WTC11 (cell line): ENCODE data around the gene S1PR2. TPM values are rescaled to one million over a fixed set of nuclear protein-coding genes. Genes with fewer than 3 reads are reported as not detected.

Experiments
- ATAC-seq: fragments of 200-7000 bp; cut with Tn5 transposase; 2 replicates; pipeline ENCODE4 v1.10.0; 2021; ENCODE audit warnings: mild to moderate bottlenecking, moderate library complexity
- CTCF ChIA-PET: fragments of 300-600 bp; sonication (Branson Sonifier 250); formaldehyde crosslinking; loops from one replicate; lab custom pipeline; 2021; ENCODE audit warnings: antibody characterized with exemption; lab: Charles Lee
- POLR2A ChIA-PET: fragments of 350-600 bp; sonication (Branson Sonifier 250); formaldehyde crosslinking; loops from one replicate; lab custom pipeline; 2021; ENCODE audit warnings: antibody characterized with exemption; lab: Charles Lee
- DNase-seq: peaks from one replicate; pipeline ENCODE4 v3.0.0; 2021; ENCODE audit warnings: low spot score
- H3K27ac Mint-ChIP-seq: 2 replicates; pipeline ENCODE4 v1.8.0; 2021; ENCODE audit warnings: mixed read lengths
- H3K27me3 Mint-ChIP-seq: 2 replicates; pipeline ENCODE4 v1.8.0; 2021; ENCODE audit warnings: low read depth, mild to moderate bottlenecking, moderate library complexity, mixed read lengths
- H3K36me3 Mint-ChIP-seq: 2 replicates; pipeline ENCODE4 v1.8.0; 2021; ENCODE audit warnings: mixed read lengths
- H3K4me1 Mint-ChIP-seq: 2 replicates; pipeline ENCODE4 v1.8.0; 2022; ENCODE audit warnings: mixed read lengths
- H3K4me3 Mint-ChIP-seq: 2 replicates; pipeline ENCODE4 v1.8.0; 2021; ENCODE audit warnings: mild to moderate bottlenecking, moderate library complexity, mixed read lengths
- H3K9me3 Mint-ChIP-seq: 2 replicates; pipeline ENCODE4 v1.8.0; 2021; ENCODE audit warnings: mixed read lengths
- ARID4B ChIP-seq: sonication (generic); formaldehyde crosslinking; IDR thresholded peaks from 2 replicates; pipeline ENCODE4 v1.8.0; 2023; ENCODE audit warnings: missing genetic modification reagents, mild to moderate bottlenecking, borderline replicate concordance
- ATF6 ChIP-seq: sonication (generic); formaldehyde crosslinking; IDR thresholded peaks from 2 replicates; pipeline ENCODE4 v1.8.1; 2023; ENCODE audit warnings: mild to moderate bottlenecking, missing genetic modification reagents
- E2F5 ChIP-seq: sonication (generic); formaldehyde crosslinking; IDR thresholded peaks from 2 replicates; pipeline ENCODE4 v1.8.1; 2022; ENCODE audit warnings: mild to moderate bottlenecking, moderate library complexity, missing genetic modification reagents
- ETV6 ChIP-seq: sonication (generic); formaldehyde crosslinking; IDR thresholded peaks from 2 replicates; pipeline ENCODE4 v1.8.1; 2022; ENCODE audit warnings: mild to moderate bottlenecking, missing genetic modification reagents
- FOXJ3 ChIP-seq: sonication (generic); formaldehyde crosslinking; IDR thresholded peaks from 2 replicates; pipeline ENCODE4 v1.9.0; 2021; ENCODE audit warnings: missing genetic modification reagents, mild to moderate bottlenecking, borderline replicate concordance
- GABPB1 ChIP-seq: sonication (generic); formaldehyde crosslinking; IDR thresholded peaks from 2 replicates; pipeline ENCODE4 v1.8.1; 2023; ENCODE audit warnings: mild to moderate bottlenecking, missing genetic modification reagents
- GTF2I ChIP-seq: fragments of 250-450 bp; sonication (Bioruptor Pico); conservative IDR thresholded peaks from 2 replicates; pipeline ENCODE4 v1.4.0; 2021; ENCODE audit warnings: mild to moderate bottlenecking
- NFATC4 ChIP-seq: fragments of 250-450 bp; sonication (Bioruptor Pico); IDR thresholded peaks from 2 replicates; pipeline ENCODE4 v1.9.0; 2021; ENCODE audit warnings: mild to moderate bottlenecking
- NFYB ChIP-seq: sonication (generic); formaldehyde crosslinking; conservative IDR thresholded peaks from 2 replicates; pipeline ENCODE4 v1.8.0; 2022; ENCODE audit warnings: low read depth, missing genetic modification reagents
- RELA ChIP-seq: sonication (generic); formaldehyde crosslinking; IDR thresholded peaks from 2 replicates; pipeline ENCODE4 v1.8.1; 2022; ENCODE audit warnings: missing genetic modification reagents, mild to moderate bottlenecking, borderline replicate concordance
- SMAD4 ChIP-seq: sonication (generic); formaldehyde crosslinking; IDR thresholded peaks from 2 replicates; pipeline ENCODE4 v1.8.0; 2022; ENCODE audit warnings: mild to moderate bottlenecking, missing genetic modification reagents
- SP1 ChIP-seq: sonication (generic); formaldehyde crosslinking; conservative IDR thresholded peaks from 2 replicates; pipeline ENCODE4 v1.8.1; 2022; ENCODE audit warnings: missing genetic modification reagents
- TCF7 ChIP-seq: sonication (generic); formaldehyde crosslinking; IDR thresholded peaks from 2 replicates; pipeline ENCODE4 v1.8.0; 2022; ENCODE audit warnings: mild to moderate bottlenecking, low read depth, missing genetic modification reagents, moderate library complexity
- TEAD1 ChIP-seq: sonication (generic); formaldehyde crosslinking; IDR thresholded peaks from 2 replicates; pipeline ENCODE4 v1.8.0; 2022; ENCODE audit warnings: mild to moderate bottlenecking, missing genetic modification reagents
- TEAD4 ChIP-seq: sonication (generic); formaldehyde crosslinking; IDR thresholded peaks from 2 replicates; pipeline ENCODE4 v1.8.0; 2022; ENCODE audit warnings: mild to moderate bottlenecking, missing genetic modification reagents
- ZNF121 ChIP-seq: sonication (generic); formaldehyde crosslinking; IDR thresholded peaks from 2 replicates; pipeline ENCODE4 v1.8.0; 2023; ENCODE audit warnings: missing genetic modification reagents
- ZNF396 ChIP-seq: fragments of 250-450 bp; sonication (Bioruptor Pico); IDR thresholded peaks from 2 replicates; pipeline ENCODE4 v1.8.0; 2021; ENCODE audit warnings: mild to moderate bottlenecking, moderate library complexity, borderline replicate concordance
- ZNF423 ChIP-seq: fragments of 250-450 bp; sonication (Bioruptor Pico); IDR thresholded peaks from 2 replicates; pipeline ENCODE4 v2.1.2; 2022; ENCODE audit warnings: mild to moderate bottlenecking, moderate library complexity
- ZNF671 ChIP-seq: fragments of 250-450 bp; sonication (Bioruptor Pico); IDR thresholded peaks from 2 replicates; pipeline ENCODE4 v1.8.0; 2021; ENCODE audit warnings: mild to moderate bottlenecking
- total RNA-seq: library from RNA; stranded (reverse); gene quantifications from 3 replicates; pipeline ENCODE4 v1.2.3, GENCODE V29; 2021
- TF ChIP-seq, protein P1 (sequence below): fragments of 250-450 bp; sonication (Bioruptor Pico); conservative IDR thresholded peaks from 2 replicates; pipeline ENCODE4 v1.9.0; 2021; ENCODE audit warnings: mild to moderate bottlenecking
- TF ChIP-seq, protein P2 (sequence below): fragments of 250-450 bp; sonication (Bioruptor Pico); IDR thresholded peaks from 2 replicates; pipeline ENCODE4 v1.9.0; 2021; ENCODE audit warnings: moderate library complexity, mild to moderate bottlenecking, inconsistent platforms, borderline replicate concordance
- TF ChIP-seq, protein P3 (sequence below): sonication (generic); formaldehyde crosslinking; IDR thresholded peaks from 2 replicates; pipeline ENCODE4 v1.8.0; 2022; ENCODE audit warnings: mild to moderate bottlenecking, missing genetic modification reagents

The S1PR2 gene
- total RNA-seq, 1 experiment from 2014 or later: 13.2 TPM

- TF ChIP-seq TCF7 (CRISPR knock-in tag) (no peak), ZNF671 (CRISPR knock-in tag) (no peak), TEAD1 (CRISPR knock-in tag) (no peak), SMAD4 (CRISPR knock-in tag) (no peak), ARID4B (CRISPR knock-in tag) (no peak), ZNF423 (CRISPR knock-in tag) (no peak), GTF2I (CRISPR knock-in tag) (no peak)
These were observed 24.1 kb downstream of the S1PR2 start (continued) for GRCh38 chr19:10207026-10207425.

GRCh38 chr19:10206226-10206885, 24.8 kb downstream of the S1PR2 start:
- POLR2A ChIA-PET: interaction anchor here (0.5 kb wide), 1 partner anchor 1744 kb away, joined by 5 read pairs; no protein-coding TSS in a partner anchor
- CTCF ChIA-PET: interaction anchor here (0.6 to 1.7 kb wide), 7 partner anchors 10 to 197 kb away, joined by 3 to 11 read pairs (median 4); partner anchors contain the start of gene CDC37
- peaks cover 15% of the 10 kb centered on the region for H3K4me1 Mint-ChIP-seq
- H3K36me3 Mint-ChIP-seq: no peaks in the 10 kb centered on the region; the same call in 1 of the 2 replicates
- H3K27me3 Mint-ChIP-seq: peaks cover 4% of the 10 kb centered on the region
- ATAC-seq (no peak), DNase-seq (no peak)
- no peak overlapping the region for H3K27ac Mint-ChIP-seq
- peaks cover 16% of the 10 kb centered on the region for H3K9me3 Mint-ChIP-seq
- H3K4me3 Mint-ChIP-seq: no peak overlapping the region
- TF ChIP-seq NFATC4 (CRISPR knock-in tag): no peak
- peak; percentile 48; the same call in 1 of the 2 replicates for TF ChIP-seq GABPB1 (CRISPR knock-in tag)
- TF ChIP-seq, all 79 proteins: peak for 1

GRCh38 chr19:10205636-10206035, 25.5 kb downstream of the S1PR2 start:
- POLR2A ChIA-PET: interaction anchor here (0.7 kb wide), 1 partner anchor 16 kb away, joined by 3 read pairs; no protein-coding TSS in a partner anchor
- no peak for TF ChIP-seq ETV6
- TF ChIP-seq FOXJ3 (CRISPR knock-in tag): no peak
- TF ChIP-seq SMAD4 (CRISPR knock-in tag): no peak
- TF ChIP-seq ZNF396 (CRISPR knock-in tag): no peak
- no peak for TF ChIP-seq E2F5
- no peak for TF ChIP-seq SP1 (CRISPR knock-in tag)
- TF ChIP-seq ATF6 (CRISPR knock-in tag): no peak
- no peak for TF ChIP-seq NFYB (CRISPR knock-in tag)
- no peak for TF ChIP-seq ZNF423 (CRISPR knock-in tag)
- TF ChIP-seq RELA (CRISPR knock-in tag): no peak
- no peak for TF ChIP-seq ZNF121 (CRISPR knock-in tag)
- TF ChIP-seq, protein P1, sequence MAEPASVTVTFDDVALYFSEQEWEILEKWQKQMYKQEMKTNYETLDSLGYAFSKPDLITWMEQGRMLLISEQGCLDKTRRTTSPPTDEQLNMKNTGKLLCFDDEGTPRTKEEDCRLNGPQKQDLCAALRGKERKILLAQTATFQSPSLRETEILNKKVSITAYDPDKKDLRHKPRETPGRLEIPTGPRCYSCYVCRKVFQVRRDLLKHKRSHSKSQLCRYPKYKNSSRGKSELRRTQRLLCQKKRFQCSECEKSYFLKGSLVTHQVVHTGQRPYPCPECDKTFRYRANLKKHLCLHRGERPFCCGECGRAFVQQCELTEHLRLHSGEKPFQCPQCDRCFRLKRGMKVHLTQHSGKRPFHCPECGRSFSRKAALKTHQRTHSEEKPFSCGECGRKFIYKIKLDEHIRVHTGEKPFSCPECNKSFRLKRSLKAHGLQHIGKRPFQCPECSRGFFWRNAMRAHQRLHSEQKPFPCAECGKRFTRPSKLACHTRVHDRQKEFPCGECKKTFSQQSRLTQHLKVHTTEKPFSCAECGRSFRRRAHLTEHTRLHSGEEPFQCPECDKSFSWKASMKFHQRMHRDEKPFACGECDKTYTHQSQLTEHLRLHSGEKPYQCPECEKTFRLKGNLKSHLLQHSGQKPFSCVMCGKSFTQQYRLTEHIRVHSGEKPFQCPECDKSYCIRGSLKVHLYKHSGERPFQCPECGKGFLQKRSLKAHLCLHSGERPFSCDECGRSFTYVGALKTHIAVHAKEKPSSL (CRISPR knock-in tag): no peak
- TF ChIP-seq, protein P2, sequence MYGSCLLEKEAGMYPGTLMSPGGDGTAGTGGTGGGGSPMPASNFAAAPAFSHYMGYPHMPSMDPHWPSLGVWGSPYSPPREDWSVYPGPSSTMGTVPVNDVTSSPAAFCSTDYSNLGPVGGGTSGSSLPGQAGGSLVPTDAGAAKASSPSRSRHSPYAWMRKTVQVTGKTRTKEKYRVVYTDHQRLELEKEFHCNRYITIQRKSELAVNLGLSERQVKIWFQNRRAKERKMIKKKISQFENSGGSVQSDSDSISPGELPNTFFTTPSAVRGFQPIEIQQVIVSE (CRISPR knock-in tag): no peak
- TF ChIP-seq TEAD4 (CRISPR knock-in tag): no peak
- TF ChIP-seq, protein P3, sequence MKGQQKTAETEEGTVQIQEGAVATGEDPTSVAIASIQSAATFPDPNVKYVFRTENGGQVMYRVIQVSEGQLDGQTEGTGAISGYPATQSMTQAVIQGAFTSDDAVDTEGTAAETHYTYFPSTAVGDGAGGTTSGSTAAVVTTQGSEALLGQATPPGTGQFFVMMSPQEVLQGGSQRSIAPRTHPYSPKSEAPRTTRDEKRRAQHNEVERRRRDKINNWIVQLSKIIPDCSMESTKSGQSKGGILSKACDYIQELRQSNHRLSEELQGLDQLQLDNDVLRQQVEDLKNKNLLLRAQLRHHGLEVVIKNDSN: no peak
- TF ChIP-seq GTF2I (CRISPR knock-in tag): no peak

More at GRCh38 chr19:10205636-10206035, 25.5 kb downstream of the S1PR2 start:
- CTCF ChIA-PET: interaction anchor here (0.6 to 1.7 kb wide), 5 partner anchors 22 to 198 kb away, joined by 3 to 11 read pairs (median 4); partner anchors contain the start of gene CDC37
- Mint-ChIP-seq H3K36me3 (no peaks in the 10 kb centered on the region; the same call in 1 of the 2 replicates), H3K4me1 (peaks cover 15% of the 10 kb centered on the region), H3K27ac (no peak overlapping the region), H3K27me3 (peaks cover 4% of the 10 kb centered on the region), H3K9me3 (peaks cover 16% of the 10 kb centered on the region), H3K4me3 (no peak overlapping the region)
- no peak for ATAC-seq
- no peak for DNase-seq
